H1 (cell line): ENCODE measurements around the gene FABP6. TPM values are rescaled to one million over a fixed set of nuclear protein-coding genes. Genes with fewer than 3 reads are reported as not detected.

ENCODE experiments used
- CEBPB ChIP-seq: IDR thresholded peaks from 2 replicates; pipeline ENCODE4 v1.6.1; 2012; ENCODE audit warnings: low read depth, low read length
- MAX ChIP-seq: IDR thresholded peaks from 2 replicates; pipeline ENCODE4 v1.6.1; 2012; ENCODE audit warnings: inconsistent platforms
- TCF12 ChIP-seq: IDR thresholded peaks from 2 replicates; pipeline ENCODE4 v1.6.1; 2011; ENCODE audit warnings: low read depth, mild to moderate bottlenecking, low read length
- polyA plus RNA-seq, 7 experiments: library from polyadenylated mRNA; depleted of rRNA in 3 of 7; stranded (reverse) in 5 of 7; unstranded in 2 of 7; fragments of >200 nt in 5 of 7; fragments of 200-250 nt in 2 of 7; gene quantifications; 1 replicate in 5 of 7; 2 replicates in 1 of 7; 4 replicates in 1 of 7; pipeline versions ENCODE4 v1.2.1 to v1.2.3, GENCODE V29; 2011 to 2013; ENCODE audit warnings: missing spikeins in 2 of 7, mixed read lengths in 2 of 7
- total RNA-seq: library from RNA; stranded (reverse); fragmentation: NEBNext Ultra II Directional; extraction: Animal tissue kit (Norgen Biotek cat#: 25700); gene quantifications from 2 replicates; pipeline ENCODE4 v1.2.1, GENCODE V29; 2021

Gene FABP6
- total and polyA plus RNA-seq, 2 of the 8 experiments (the other 6 are each of a cell fraction or from before 2014, with no cell fraction given), result 4.8 to 6.1 TPM

DNA sequence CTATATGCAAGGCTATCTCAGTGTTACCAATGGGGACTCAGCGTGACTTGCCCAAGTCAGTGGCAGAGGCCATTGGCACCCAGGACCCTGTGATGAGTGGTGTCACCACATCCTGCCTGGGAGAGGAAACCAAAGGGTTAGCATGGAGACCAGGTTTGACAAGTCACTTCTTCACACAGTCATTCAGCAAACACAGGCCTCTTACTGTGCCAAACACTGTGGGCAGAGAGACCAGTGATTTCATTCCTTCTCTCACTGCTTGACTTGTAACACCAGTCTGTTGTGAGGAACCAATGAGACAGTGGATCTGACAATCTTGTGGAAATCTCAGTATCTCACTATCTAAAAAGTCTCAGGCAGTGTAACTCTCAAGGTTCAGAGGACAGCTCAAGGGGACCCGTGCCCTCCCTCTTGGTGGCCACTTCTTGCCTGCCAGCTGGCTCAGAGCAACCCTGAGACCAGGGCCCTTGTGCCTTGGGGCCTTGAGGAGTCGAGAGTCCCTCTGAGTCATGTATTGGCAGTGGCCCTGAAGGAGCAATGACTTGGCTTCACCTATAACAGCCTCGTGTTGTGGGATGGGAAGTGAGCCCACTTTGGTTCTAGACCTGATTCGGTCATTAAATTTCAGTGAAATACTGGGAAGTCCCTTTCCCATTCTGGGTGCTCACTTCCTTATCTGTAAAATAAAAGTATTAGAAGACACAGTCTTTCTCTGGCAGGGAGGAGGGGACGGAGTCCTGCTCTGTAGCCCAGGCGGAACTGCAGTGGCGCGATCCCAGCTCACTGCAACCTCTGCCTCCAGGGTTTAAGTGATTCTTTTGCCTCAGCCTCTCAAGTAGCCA lies 1.6 kb downstream of the FABP6 start (continued):
- TF ChIP-seq CEBPB (no peak), TCF12 (no peak), MAX (no peak)
